OCI-LY7 (cell line): ENCODE results near the gene MORN1. TPM values are rescaled to one million over a fixed set of nuclear protein-coding genes. Genes with fewer than 3 reads are reported as not detected.

Source experiments
- BruUV-seq: library from RNA; stranded (reverse); fragments of 400-500 nt; replicated peaks from 2 replicates; lab custom pipeline; 2021; lab: Mats Ljungman, UMichigan
- CTCF ChIA-PET: fragments of 300-600 bp; sonication (Branson Sonifier 250); formaldehyde crosslinking; loops from one replicate; lab custom pipeline; 2022; ENCODE audit warnings: antibody characterized with exemption; ENCODE audit not compliant: unreplicated experiment; lab: Charles Lee
- POLR2A ChIA-PET: fragments of 300-600 bp; sonication (Branson Sonifier 250); formaldehyde crosslinking; loops from one replicate; lab custom pipeline; 2022; ENCODE audit warnings: antibody characterized with exemption; lab: Charles Lee
- DNase-seq: peaks from one replicate; pipeline ENCODE4 v3.0.0-alpha.2; 2015; ENCODE audit warnings: low spot score
- H2AFZ ChIP-seq: fragments of 200-600 bp; sonication (generic), shearing (Covaris generic); 2 replicates; pipeline ENCODE4 v1.6.1; 2014; ENCODE audit warnings: mild to moderate bottlenecking, antibody characterized with exemption, low read length, moderate library complexity
- H3K27ac ChIP-seq: fragments of 200-600 bp; sonication (generic); 2 replicates; pipeline ENCODE4 v1.5.1; 2014; ENCODE audit warnings: mixed run types, low read depth, mild to moderate bottlenecking, moderate library complexity, low read length, inconsistent platforms; ENCODE audit not compliant: poor library complexity, severe bottlenecking
- H3K36me3 ChIP-seq: fragments of 200-600 bp; sonication (generic); 2 replicates; pipeline ENCODE4 v1.6.1; 2014; ENCODE audit warnings: mild to moderate bottlenecking, antibody characterized with exemption, low read length, moderate library complexity, mixed read lengths; ENCODE audit not compliant: insufficient read depth
- H3K4me1 ChIP-seq: fragments of 200-600 bp; sonication (generic); 2 replicates; pipeline ENCODE4 v1.5.1; 2014; ENCODE audit warnings: mild to moderate bottlenecking, low read length; ENCODE audit not compliant: insufficient read depth, poor library complexity, severe bottlenecking
- H3K4me2 ChIP-seq: fragments of 200-600 bp; sonication (generic); 2 replicates; pipeline ENCODE4 v1.6.1; 2014; ENCODE audit warnings: mild to moderate bottlenecking, low read length
- H3K4me3 ChIP-seq: fragments of 200-600 bp; sonication (generic); 2 replicates; pipeline ENCODE4 v1.5.1; 2014; ENCODE audit warnings: mild to moderate bottlenecking, low read depth, low read length; ENCODE audit not compliant: poor library complexity, severe bottlenecking
- H3K79me2 ChIP-seq: fragments of 200-600 bp; sonication (generic); 2 replicates; pipeline ENCODE4 v1.6.1; 2016; ENCODE audit warnings: low read depth, mild to moderate bottlenecking, low read length, moderate library complexity, mixed read lengths; ENCODE audit not compliant: insufficient read depth
- H3K9me2 ChIP-seq: fragments of 200-600 bp; sonication (generic); 2 replicates; pipeline ENCODE4 v1.6.1; 2016; ENCODE audit warnings: mild to moderate bottlenecking, low read length, mixed read lengths; ENCODE audit not compliant: insufficient read depth
- H3K9me3 ChIP-seq: fragments of 200-600 bp; sonication (generic); 2 replicates; pipeline ENCODE4 v1.6.1; 2014; ENCODE audit warnings: mild to moderate bottlenecking, mixed run types, low read length, mixed read lengths
- H4K20me1 ChIP-seq: fragments of 200-600 bp; sonication (generic); 2 replicates; pipeline ENCODE4 v1.6.1; 2014; ENCODE audit warnings: mild to moderate bottlenecking, antibody characterized with exemption, low read length, moderate library complexity, mixed read lengths; ENCODE audit not compliant: insufficient read depth
- CTCF ChIP-seq: fragments of 200-600 bp; sonication (generic); conservative IDR thresholded peaks from 2 replicates; pipeline ENCODE4 v1.5.1; 2014; ENCODE audit warnings: mild to moderate bottlenecking, antibody characterized with exemption, low read length, moderate library complexity, mixed read lengths
- EZH2phosphoT487 ChIP-seq: fragments of 200-600 bp; sonication (generic); IDR thresholded peaks from 2 replicates; pipeline ENCODE4 v1.6.1; 2018; ENCODE audit warnings: low read depth, borderline replicate concordance, mild to moderate bottlenecking, mixed run types, antibody characterized with exemption, low read length, moderate library complexity, mixed read lengths
- intact Hi-C: fragments of 100-400 bp; cut with micrococcal nuclease; formaldehyde crosslinking; loops from one replicate; pipeline ENCODE4 v1.10.0; 2022; ENCODE audit not compliant: unreplicated experiment
- total RNA-seq, 2 experiments: library from RNA; depleted of rRNA in 1 of 2; stranded (reverse); fragments of >200 nt in 1 of 2; shearing (Covaris generic) in 1 of 2; gene quantifications; 2 replicates each; pipeline ENCODE4 v1.2.3, GENCODE V29; 2014 to 2022

Gene MORN1
- total RNA-seq, 2 experiments from 2014 or later: 13.1 to 29.7 TPM

- H3K36me3 ChIP-seq: no peaks in the 10 kb centered on the region
- H3K4me3 ChIP-seq: no peak overlapping the region
- DNase-seq: no peak
- no peaks in the 10 kb centered on the region for H3K4me1 ChIP-seq
- ChIA-PET POLR2A (no interaction called here), CTCF (no interaction called here)
- intact Hi-C loops: no loop called here
- H2AFZ ChIP-seq: no peak overlapping the region
- H3K9me3 ChIP-seq: no peaks in the 10 kb centered on the region
- TF ChIP-seq EZH2phosphoT487 (no peak), CTCF (no peak)
- no peak overlapping the region for H3K4me2 ChIP-seq
- no peaks in the 10 kb centered on the region for H4K20me1 ChIP-seq
- H3K79me2 ChIP-seq: no peaks in the 10 kb centered on the region
- H3K27ac ChIP-seq: no peak overlapping the region
- H3K9me2 ChIP-seq: no peaks in the 10 kb centered on the region
- no TSS peak for BruUV-seq
Observed at GRCh38 chr1:2375923-2376260, 15.5 kb downstream of the MORN1 start.

GRCh38 chr1:2375246-2375922 is 16.0 kb downstream of the MORN1 start:
- CTCF ChIA-PET: no interaction called here

More at GRCh38 chr1:2375246-2375922, 16.0 kb downstream of the MORN1 start:
- Histone ChIP-seq H3K36me3 (no peaks in the 10 kb centered on the region), H3K9me2 (no peaks in the 10 kb centered on the region), H3K4me2 (no peak overlapping the region), H3K9me3 (no peaks in the 10 kb centered on the region), H3K4me1 (no peaks in the 10 kb centered on the region), H3K27ac (no peak overlapping the region), H4K20me1 (no peaks in the 10 kb centered on the region), H3K79me2 (no peaks in the 10 kb centered on the region), H2AFZ (no peak overlapping the region), H3K4me3 (no peak overlapping the region)
- TF ChIP-seq EZH2phosphoT487 (no peak), CTCF (no peak)
- no TSS peak for BruUV-seq
- intact Hi-C loops: no loop called here
- POLR2A ChIA-PET: no interaction called here
- DNase-seq: no peak
